Neural crest cell (in vitro differentiated cells): ENCODE measurements around the gene RFX3. TPM values are rescaled to one million over a fixed set of nuclear protein-coding genes. Genes with fewer than 3 reads are reported as not detected.

Source experiments
- DNase-seq: peaks from one replicate; pipeline ENCODE4 v3.0.0; 2021; ENCODE audit warnings: low read depth, mixed read lengths, low spot score
- H3K27ac Mint-ChIP-seq: one replicate; pipeline ENCODE4 v1.8.0; 2021; ENCODE audit warnings: mild to moderate bottlenecking, mixed read lengths; ENCODE audit not compliant: unreplicated experiment
- H3K27me3 Mint-ChIP-seq: 2 replicates; pipeline ENCODE4 v1.8.0; 2021; ENCODE audit warnings: low read depth, mild to moderate bottlenecking, mixed read lengths
- H3K36me3 Mint-ChIP-seq: 2 replicates; pipeline ENCODE4 v1.8.0; 2021; ENCODE audit warnings: low read depth, mild to moderate bottlenecking, mixed read lengths
- H3K4me1 Mint-ChIP-seq: 2 replicates; pipeline ENCODE4 v1.8.0; 2021; ENCODE audit warnings: mixed read lengths
- H3K4me3 Mint-ChIP-seq: one replicate; pipeline ENCODE4 v1.8.0; 2021; ENCODE audit warnings: mild to moderate bottlenecking, mixed read lengths
- H3K9me3 Mint-ChIP-seq: 2 replicates; pipeline ENCODE4 v1.8.0; 2021; ENCODE audit warnings: mixed read lengths
- total RNA-seq: library from RNA; stranded (reverse); gene quantifications from 2 replicates; pipeline ENCODE4 v1.2.1, GENCODE V29; 2021
- TF ChIP-seq, protein P1 (sequence below): fragments of 200-600 bp; sonication (generic); conservative IDR thresholded peaks from 2 replicates; pipeline ENCODE4 v1.5.0; 2021; ENCODE audit warnings: antibody characterized with exemption, mild to moderate bottlenecking

RFX3 gene
- total RNA-seq, 1 donor from 2014 or later: 46.9 TPM

DNA sequence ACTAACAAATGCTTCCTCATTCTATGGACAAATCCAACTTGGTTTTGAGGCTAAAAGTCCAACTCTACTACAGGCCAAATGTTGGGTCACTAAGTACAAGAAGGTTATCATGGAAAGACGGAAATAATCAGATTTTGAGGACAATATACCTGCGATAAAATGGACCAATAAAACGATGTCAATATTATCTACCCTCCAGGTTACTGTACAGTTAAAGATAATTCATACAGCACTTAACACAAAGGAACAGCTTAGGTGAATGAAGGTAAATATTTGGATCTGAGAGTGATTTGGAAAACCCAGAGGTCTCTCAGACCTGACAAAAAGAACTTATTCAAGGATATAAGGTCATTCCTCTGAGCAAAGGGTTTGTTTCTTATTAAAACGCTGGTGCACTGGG lies 352.4 kb downstream of the RFX3 start:
- no peak for DNase-seq
- TF ChIP-seq, protein P1, sequence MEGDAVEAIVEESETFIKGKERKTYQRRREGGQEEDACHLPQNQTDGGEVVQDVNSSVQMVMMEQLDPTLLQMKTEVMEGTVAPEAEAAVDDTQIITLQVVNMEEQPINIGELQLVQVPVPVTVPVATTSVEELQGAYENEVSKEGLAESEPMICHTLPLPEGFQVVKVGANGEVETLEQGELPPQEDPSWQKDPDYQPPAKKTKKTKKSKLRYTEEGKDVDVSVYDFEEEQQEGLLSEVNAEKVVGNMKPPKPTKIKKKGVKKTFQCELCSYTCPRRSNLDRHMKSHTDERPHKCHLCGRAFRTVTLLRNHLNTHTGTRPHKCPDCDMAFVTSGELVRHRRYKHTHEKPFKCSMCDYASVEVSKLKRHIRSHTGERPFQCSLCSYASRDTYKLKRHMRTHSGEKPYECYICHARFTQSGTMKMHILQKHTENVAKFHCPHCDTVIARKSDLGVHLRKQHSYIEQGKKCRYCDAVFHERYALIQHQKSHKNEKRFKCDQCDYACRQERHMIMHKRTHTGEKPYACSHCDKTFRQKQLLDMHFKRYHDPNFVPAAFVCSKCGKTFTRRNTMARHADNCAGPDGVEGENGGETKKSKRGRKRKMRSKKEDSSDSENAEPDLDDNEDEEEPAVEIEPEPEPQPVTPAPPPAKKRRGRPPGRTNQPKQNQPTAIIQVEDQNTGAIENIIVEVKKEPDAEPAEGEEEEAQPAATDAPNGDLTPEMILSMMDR: no peak

DNA sequence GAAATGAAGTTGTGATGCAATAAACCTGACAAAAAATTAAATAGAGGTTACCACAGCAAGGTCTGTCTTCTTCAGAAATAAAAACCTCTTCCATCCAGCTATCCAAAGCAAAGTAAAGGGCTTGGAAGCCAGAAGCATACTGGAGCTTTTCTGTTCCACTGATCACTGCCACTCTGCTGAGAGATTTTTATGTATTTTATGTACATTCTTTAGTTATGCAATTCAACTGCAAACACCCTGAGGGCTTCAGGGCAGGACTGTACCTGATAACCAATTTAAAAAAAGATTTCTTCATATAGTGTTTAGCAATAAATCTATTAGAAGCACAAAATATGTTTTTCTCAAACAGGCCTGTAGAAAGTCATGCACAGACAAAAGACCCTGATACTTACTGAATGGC lies 355.0 kb downstream of the RFX3 start:
- H3K4me3 Mint-ChIP-seq: no peak overlapping the region
- H3K27me3 Mint-ChIP-seq: peaks cover 2% of the 10 kb centered on the region
- TF ChIP-seq, protein P1: no peak
- no peaks in the 10 kb centered on the region for H3K9me3 Mint-ChIP-seq
- DNase-seq: no peak
- no peaks in the 10 kb centered on the region for H3K36me3 Mint-ChIP-seq
- H3K4me1 Mint-ChIP-seq: no peaks in the 10 kb centered on the region
- H3K27ac Mint-ChIP-seq: no peak overlapping the region

More for the DNA sequence above, 352.4 kb downstream of the RFX3 start:
- Mint-ChIP-seq H3K4me3 (no peak overlapping the region), H3K9me3 (no peaks in the 10 kb centered on the region), H3K4me1 (peaks cover 4% of the 10 kb centered on the region), H3K27ac (no peak overlapping the region), H3K36me3 (no peaks in the 10 kb centered on the region), H3K27me3 (peaks cover 2% of the 10 kb centered on the region)
